ENCODE data around the gene RTL1. TPM values are rescaled to one million over a fixed set of nuclear protein-coding genes. Genes with fewer than 3 reads are reported as not detected.
A peak's percentile ranks its signal among the peaks of the same experiment; 100 is the strongest.

RTL1 gene
- total and polyA plus RNA-seq, 12 donors: not detected

GRCh38 chr14:100842799-100843198 lies 60.7 kb downstream of the RTL1 start:
- no peaks in the 10 kb centered on the region for H3K9me3 ChIP-seq
- peaks cover 0 to 36% (median 22%) of the 10 kb centered on the region in 7 donors for H3K27me3 ChIP-seq
- no peak overlapping the region for H3K4me3 ChIP-seq
- H3K27ac ChIP-seq: peak overlapping the region in 1 of 10 donors; percentile 46
- peaks cover 0 to 6% (median 0%) of the 10 kb centered on the region in 9 donors for H3K4me1 ChIP-seq
- ATAC-seq (peak in 4 of 8 donors; percentile 28 to 53 (median 30)), DNase-seq (no peak)
- no peak for TF ChIP-seq CTCF (IDR thresholded peaks at IDR 0.05)
- WGBS, 2 donors: 60 to 67% methylated on average over 8 of the region's 8 CpGs
- no peaks in the 10 kb centered on the region for H3K36me3 ChIP-seq
- intact Hi-C loops (cut with DNase I): no loop called here

- DNase-seq (no peak), ATAC-seq (no peak)
- no peaks in the 10 kb centered on the region for H3K36me3 ChIP-seq
- no peak for TF ChIP-seq CTCF (IDR thresholded peaks at IDR 0.05)
- no peaks in the 10 kb centered on the region for H3K9me3 ChIP-seq
- H3K4me1 ChIP-seq: peaks cover 0 to 6% (median 0%) of the 10 kb centered on the region in 9 donors
- peak overlapping the region in 1 of 10 donors; percentile 46 for H3K27ac ChIP-seq
- 81 to 85% methylated on average over 15 of the region's 15 CpGs for WGBS, 2 donors
- no peak overlapping the region for H3K4me3 ChIP-seq
- peaks cover 0 to 36% (median 22%) of the 10 kb centered on the region in 7 donors for H3K27me3 ChIP-seq
- intact Hi-C loops (cut with DNase I): no loop called here
These were observed 61.6 kb downstream of the RTL1 start for GRCh38 chr14:100841761-100842403.

GRCh38 chr14:100841066-100841760 lies 62.3 kb downstream of the RTL1 start:
- WGBS, 2 donors: 87 to 89% methylated on average over 21 of the region's 21 CpGs
- TF ChIP-seq CTCF (IDR thresholded peaks at IDR 0.05): no peak
- intact Hi-C loops (cut with DNase I): no loop called here
- Histone ChIP-seq H3K4me1 (peaks cover 0 to 6% (median 0%) of the 10 kb centered on the region in 9 donors), H3K9me3 (no peaks in the 10 kb centered on the region), H3K27me3 (peaks cover 0 to 34% (median 24%) of the 10 kb centered on the region in 7 donors), H3K36me3 (no peaks in the 10 kb centered on the region), H3K4me3 (no peak overlapping the region), H3K27ac (no peak overlapping the region)
- no peak for DNase-seq
- no peak for ATAC-seq

GRCh38 chr14:100840286-100841065 lies 63.0 kb downstream of the RTL1 start:
- 86 to 89% methylated on average over 21 of the region's 21 CpGs for WGBS, 2 donors
- no peaks in the 10 kb centered on the region for H3K9me3 ChIP-seq
- H3K4me1 ChIP-seq: peaks cover 0 to 6% (median 0%) of the 10 kb centered on the region in 9 donors
- H3K36me3 ChIP-seq: no peaks in the 10 kb centered on the region
- H3K27ac ChIP-seq: no peak overlapping the region
- DNase-seq (no peak), ATAC-seq (no peak)
- H3K27me3 ChIP-seq: peaks cover 0 to 38% (median 22%) of the 10 kb centered on the region in 7 donors
- no peak overlapping the region for H3K4me3 ChIP-seq
- intact Hi-C loops (cut with DNase I): no loop called here
- TF ChIP-seq CTCF (IDR thresholded peaks at IDR 0.05): no peak
